NB4 (cell line): Measurements from ENCODE around the gene ST14.

ENCODE experiments used
- CTCF ChIP-seq: IDR thresholded peaks from one replicate; pipeline ENCODE4 v1.5.1; 2012; ENCODE audit warnings: low read depth, low read length
- MAX ChIP-seq: IDR thresholded peaks from 2 replicates; pipeline ENCODE4 v1.6.1; 2011; ENCODE audit warnings: low read depth, low read length
- MYC ChIP-seq: IDR thresholded peaks from 2 replicates; pipeline ENCODE4 v1.6.1; 2011; ENCODE audit warnings: low read depth, low read length
- POLR2A ChIP-seq: IDR thresholded peaks from 2 replicates; pipeline ENCODE4 v1.6.1; 2011; ENCODE audit warnings: mild to moderate bottlenecking; ENCODE audit not compliant: insufficient read length; ENCODE audit errors: extremely low read depth

GRCh38 chr11:130123414-130124040 is 36.1 kb upstream of the ST14 start:
- TF ChIP-seq CTCF (no peak), MYC (no peak), MAX (no peak), POLR2A (no peak)
